HuH-7 (cell line): ENCODE measurements around the gene RBP3.

Experiments
- DNase-seq: peaks from one replicate; pipeline ENCODE4 v3.0.0; 2011; ENCODE audit warnings: low spot score

The RBP3 gene

GRCh38 chr10:47336387-47337134 lies 11.6 kb upstream of the RBP3 start:
- DNase-seq = no peak

GRCh38 chr10:47337310-47337709 lies 10.9 kb upstream of the RBP3 start:
- no peak for DNase-seq

GRCh38 chr10:47339186-47339735 lies 8.9 kb upstream of the RBP3 start:
- no peak for DNase-seq

GRCh38 chr10:47339759-47340607 lies 8.2 kb upstream of the RBP3 start:
- no peak for DNase-seq

- DNase-seq = peak; percentile 81
Observed at GRCh38 chr10:47340608-47341170, 7.5 kb upstream of the RBP3 start.

GRCh38 chr10:47344996-47345870 lies 2.9 kb upstream of the RBP3 start:
- DNase-seq = no peak

- DNase-seq = no peak
Observed at GRCh38 chr10:47346581-47347302, 1.4 kb upstream of the RBP3 start.

- DNase-seq = no peak
Observed at GRCh38 chr10:47347303-47347675, 874 bp upstream of the RBP3 start.

- no peak for DNase-seq
Observed at GRCh38 chr10:47348661-47349470, 703 bp downstream of the RBP3 start.

- no peak for DNase-seq
Observed at GRCh38 chr10:47349516-47349915, 1.4 kb downstream of the RBP3 start.

GRCh38 chr10:47349941-47350371 lies 1.8 kb downstream of the RBP3 start:
- no peak for DNase-seq

GRCh38 chr10:47350671-47351640 lies 2.8 kb downstream of the RBP3 start:
- no peak for DNase-seq

- DNase-seq = no peak
Observed at GRCh38 chr10:47351899-47352815, 4.0 kb downstream of the RBP3 start.

GRCh38 chr10:47353351-47353750 lies 5.2 kb downstream of the RBP3 start:
- DNase-seq = no peak

GRCh38 chr10:47354165-47354564 lies 6.0 kb downstream of the RBP3 start:
- DNase-seq = peak; percentile 47

- DNase-seq = no peak
Observed at GRCh38 chr10:47354900-47355299, 6.7 kb downstream of the RBP3 start.

GRCh38 chr10:47356708-47357107 lies 8.5 kb downstream of the RBP3 start:
- no peak for DNase-seq

- DNase-seq = no peak
Observed at GRCh38 chr10:47357131-47357582, 9.0 kb downstream of the RBP3 start.
